ENCODE results near the gene NCAM2.

GRCh38 chr21:21394064-21394463, 395.9 kb downstream of the NCAM2 start:
- no peak for TF ChIP-seq CTCF (conservative IDR thresholded peaks at IDR 0.05; ENCODE audit: low read depth in 2 of 2)
- TF ChIP-seq REST (IDR thresholded peaks at IDR 0.05; ENCODE audit: unreplicated experiment) = no peak
- TF ChIP-seq ZNF114 (CRISPR knock-in tag; IDR thresholded peaks at IDR 0.05) = no peak
- TF ChIP-seq EZH2 (IDR thresholded peaks at IDR 0.05; ENCODE audit: low read depth, unreplicated experiment) = no peak
- TF ChIP-seq JUNB (IDR thresholded peaks at IDR 0.05; ENCODE audit: unreplicated experiment) = no peak

Measured in GM23338 (cell line).